Measurements from ENCODE around the gene MAD1L1.
"Not testable (repeated sequence)": the region's sequence is repeated elsewhere in the genome, so short reads cannot be mapped to it uniquely, and the experiment has no call there.

The MAD1L1 gene

GRCh38 chr7:1931256-1931950 is 301.3 kb downstream of the MAD1L1 start:
- peak; percentile 72 for DNase-seq (ENCODE audit: low read depth, low spot score)

GRCh38 chr7:1930381-1931065 is 302.2 kb downstream of the MAD1L1 start:
- DNase-seq (ENCODE audit: low read depth, low spot score): no peak

GRCh38 chr7:1929349-1929925 is 303.3 kb downstream of the MAD1L1 start:
- not testable (repeated sequence) for DNase-seq (ENCODE audit: low read depth, low spot score)

GRCh38 chr7:1928645-1929348 is 303.9 kb downstream of the MAD1L1 start:
- DNase-seq (ENCODE audit: low read depth, low spot score): no peak

GRCh38 chr7:1927937-1928644 is 304.7 kb downstream of the MAD1L1 start:
- DNase-seq (ENCODE audit: low read depth, low spot score): no peak

GRCh38 chr7:1926908-1927306 is 305.8 kb downstream of the MAD1L1 start:
- DNase-seq (ENCODE audit: low read depth, low spot score): no peak

- no peak for DNase-seq (ENCODE audit: low read depth, low spot score)
Observed at GRCh38 chr7:1925973-1926907, 306.5 kb downstream of the MAD1L1 start.

GRCh38 chr7:1925349-1925748 is 307.4 kb downstream of the MAD1L1 start:
- no peak for DNase-seq (ENCODE audit: low read depth, low spot score)

GRCh38 chr7:1924258-1924817 is 308.4 kb downstream of the MAD1L1 start:
- no peak for DNase-seq (ENCODE audit: low read depth, low spot score)

GRCh38 chr7:1923409-1924257 is 309.1 kb downstream of the MAD1L1 start:
- no peak for DNase-seq (ENCODE audit: low read depth, low spot score)

GRCh38 chr7:1922870-1923236 is 309.9 kb downstream of the MAD1L1 start:
- no peak for DNase-seq (ENCODE audit: low read depth, low spot score)

- DNase-seq (ENCODE audit: low read depth, low spot score): no peak
Observed at GRCh38 chr7:1922071-1922869, 310.5 kb downstream of the MAD1L1 start.

GRCh38 chr7:1920881-1921280 is 311.9 kb downstream of the MAD1L1 start:
- DNase-seq (ENCODE audit: low read depth, low spot score): no peak

GRCh38 chr7:1920266-1920681 is 312.5 kb downstream of the MAD1L1 start:
- DNase-seq (ENCODE audit: low read depth, low spot score): no peak

- no peak for DNase-seq (ENCODE audit: low read depth, low spot score)
Observed at GRCh38 chr7:1919539-1920265, 313.0 kb downstream of the MAD1L1 start.

GRCh38 chr7:1918881-1919525 is 313.7 kb downstream of the MAD1L1 start:
- no peak for DNase-seq (ENCODE audit: low read depth, low spot score)

- DNase-seq (ENCODE audit: low read depth, low spot score): no peak
Observed at GRCh38 chr7:1918063-1918645, 314.6 kb downstream of the MAD1L1 start.

Data from astrocyte of the hippocampus (primary cell).